HFFc6 (cell line): ENCODE data around the gene BRAT1. TPM values are rescaled to one million over a fixed set of nuclear protein-coding genes. Genes with fewer than 3 reads are reported as not detected.

Source experiments
- DNase-seq: peaks from one replicate; pipeline ENCODE4 v3.0.0-alpha.2; 2018
- H3K27ac Mint-ChIP-seq: 2 replicates; pipeline ENCODE4 v1.8.0; 2020; ENCODE audit warnings: mild to moderate bottlenecking, mixed read lengths
- H3K27me3 Mint-ChIP-seq: 2 replicates; pipeline ENCODE4 v1.8.0; 2021; ENCODE audit warnings: mild to moderate bottlenecking, moderate library complexity, mixed read lengths; ENCODE audit not compliant: insufficient read depth
- H3K36me3 Mint-ChIP-seq: 2 replicates; pipeline ENCODE4 v1.8.0; 2021; ENCODE audit warnings: low read depth, mixed read lengths
- H3K4me1 Mint-ChIP-seq: 2 replicates; pipeline ENCODE4 v1.8.0; 2020; ENCODE audit warnings: low read depth, mixed read lengths
- H3K4me3 Mint-ChIP-seq: 2 replicates; pipeline ENCODE4 v1.8.0; 2020; ENCODE audit warnings: mild to moderate bottlenecking, moderate library complexity, mixed read lengths
- H3K9me3 Mint-ChIP-seq: 2 replicates; pipeline ENCODE4 v1.8.0; 2020; ENCODE audit warnings: mild to moderate bottlenecking, mixed read lengths
- CTCF ChIP-seq: fragments of 200-600 bp; sonication (generic); IDR thresholded peaks from 2 replicates; pipeline ENCODE4 v1.5.0; 2021; ENCODE audit warnings: antibody characterized with exemption, mild to moderate bottlenecking
- total RNA-seq, 6 experiments: library from RNA; stranded (reverse); fragmentation: NEBNext Ultra II Directional; extraction: Animal tissue kit (Norgen Biotek cat#: 25700); gene quantifications; 2 replicates in 1 of 6; 3 replicates in 5 of 6; pipeline ENCODE4 v1.2.3, GENCODE V29; 2021

The BRAT1 gene
- total RNA-seq, 6 experiments from 2014 or later, result 21.3 to 26.0 (median 23.3) TPM

- H3K27me3 Mint-ChIP-seq, result no peaks in the 10 kb centered on the region; the same call in 1 of the 2 replicates
- H3K36me3 Mint-ChIP-seq, result no peaks in the 10 kb centered on the region
- no peak overlapping the region for H3K27ac Mint-ChIP-seq
- no peak overlapping the region for H3K4me3 Mint-ChIP-seq
- H3K9me3 Mint-ChIP-seq, result no peaks in the 10 kb centered on the region
- DNase-seq, result no peak
- TF ChIP-seq CTCF, result no peak
- peaks cover 11% of the 10 kb centered on the region for H3K4me1 Mint-ChIP-seq
These were observed 45.9 kb downstream of the BRAT1 start for GRCh38 chr7:2509298-2509906.

GRCh38 chr7:2508327-2509215 lies 46.8 kb downstream of the BRAT1 start:
- Mint-ChIP-seq H3K36me3 (no peaks in the 10 kb centered on the region), H3K27ac (peak overlapping the region; percentile 70), H3K4me3 (peak overlapping the region; percentile 36; the same call in 1 of the 2 replicates), H3K9me3 (no peaks in the 10 kb centered on the region), H3K4me1 (peaks cover 11% of the 10 kb centered on the region), H3K27me3 (no peaks in the 10 kb centered on the region; the same call in 1 of the 2 replicates)
- TF ChIP-seq CTCF, result no peak
- peak; percentile 72 for DNase-seq

- H3K4me3 Mint-ChIP-seq, result no peak overlapping the region
- no peaks in the 10 kb centered on the region for H3K9me3 Mint-ChIP-seq
- H3K4me1 Mint-ChIP-seq, result peaks cover 11% of the 10 kb centered on the region
- no peaks in the 10 kb centered on the region for H3K36me3 Mint-ChIP-seq
- DNase-seq, result no peak
- peak overlapping the region; percentile 70; the same call in 1 of the 2 replicates for H3K27ac Mint-ChIP-seq
- no peak for TF ChIP-seq CTCF
- H3K27me3 Mint-ChIP-seq, result no peaks in the 10 kb centered on the region
These were observed 47.4 kb downstream of the BRAT1 start for GRCh38 chr7:2507917-2508306.

- peaks cover 11% of the 10 kb centered on the region for H3K4me1 Mint-ChIP-seq
- H3K4me3 Mint-ChIP-seq, result no peak overlapping the region
- no peak for DNase-seq
- no peaks in the 10 kb centered on the region for H3K9me3 Mint-ChIP-seq
- no peak for TF ChIP-seq CTCF
- H3K27ac Mint-ChIP-seq, result no peak overlapping the region; the same call in 1 of the 2 replicates
- no peaks in the 10 kb centered on the region for H3K36me3 Mint-ChIP-seq
- no peaks in the 10 kb centered on the region for H3K27me3 Mint-ChIP-seq
These were observed 48.0 kb downstream of the BRAT1 start for GRCh38 chr7:2507208-2507916.

GRCh38 chr7:2505401-2505800 lies 49.9 kb downstream of the BRAT1 start:
- Mint-ChIP-seq H3K27me3 (no peaks in the 10 kb centered on the region; the same call in 1 of the 2 replicates), H3K4me1 (peaks cover 11% of the 10 kb centered on the region), H3K9me3 (no peaks in the 10 kb centered on the region), H3K27ac (no peak overlapping the region), H3K36me3 (no peaks in the 10 kb centered on the region), H3K4me3 (no peak overlapping the region)
- DNase-seq, result no peak
- no peak for TF ChIP-seq CTCF
